MG63 (cell line): ENCODE measurements around the gene HOATZ. TPM values are rescaled to one million over a fixed set of nuclear protein-coding genes. Genes with fewer than 3 reads are reported as not detected.

Experiments used
- DNase-seq: peaks from one replicate; pipeline ENCODE4 v3.0.0-alpha.2; 2020
- H3K27me3 ChIP-seq: fragments of 250-450 bp; sonication (Bioruptor Pico); 2 replicates; pipeline ENCODE4 v1.5.1; 2020; ENCODE audit warnings: mild to moderate bottlenecking, moderate library complexity
- H3K36me3 ChIP-seq: fragments of 250-450 bp; sonication (Bioruptor Pico); 2 replicates; pipeline ENCODE4 v1.5.1; 2020; ENCODE audit warnings: mild to moderate bottlenecking, moderate library complexity
- H3K4me3 ChIP-seq: fragments of 250-450 bp; sonication (Bioruptor Pico); 2 replicates; pipeline ENCODE4 v1.5.1; 2020; ENCODE audit warnings: mild to moderate bottlenecking, moderate library complexity
- H3K9me3 ChIP-seq: fragments of 250-450 bp; sonication (Bioruptor Pico); 2 replicates; pipeline ENCODE4 v1.5.1; 2020; ENCODE audit warnings: mild to moderate bottlenecking, moderate library complexity
- total RNA-seq: library from RNA; depleted of rRNA; stranded (reverse); fragments of >200 nt; shearing (Covaris generic); gene quantifications from 2 replicates; pipeline ENCODE4 v1.2.3, GENCODE V29; 2014; ENCODE audit warnings: low replicate concordance

The HOATZ gene
- total RNA-seq, 1 experiment from 2014 or later = not detected

DNA sequence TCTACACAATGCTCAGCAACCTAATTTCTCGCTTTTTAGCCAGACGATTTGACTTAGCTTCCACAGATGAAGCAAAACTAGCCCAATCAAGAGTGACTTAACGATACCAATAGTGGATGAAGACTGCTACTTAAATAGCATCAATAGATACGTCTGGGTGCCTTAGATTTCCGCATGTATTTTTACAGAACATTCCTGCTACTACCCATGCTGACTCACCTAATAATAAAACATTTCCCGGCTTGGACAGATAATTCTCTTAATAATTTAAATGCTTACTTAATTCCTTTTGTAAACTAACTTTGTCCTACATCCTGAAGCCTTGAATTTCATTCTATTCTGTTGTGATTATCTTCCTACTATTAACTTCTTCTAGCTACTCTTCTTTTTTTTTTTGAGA is 20.7 kb downstream of the HOATZ start:
- no peak for DNase-seq
- H3K9me3 ChIP-seq = peaks cover 7% of the 10 kb centered on the region; the same call in 1 of the 2 replicates
- H3K4me3 ChIP-seq = no peak overlapping the region
- no peaks in the 10 kb centered on the region for H3K27me3 ChIP-seq
- H3K36me3 ChIP-seq = no peaks in the 10 kb centered on the region

DNA sequence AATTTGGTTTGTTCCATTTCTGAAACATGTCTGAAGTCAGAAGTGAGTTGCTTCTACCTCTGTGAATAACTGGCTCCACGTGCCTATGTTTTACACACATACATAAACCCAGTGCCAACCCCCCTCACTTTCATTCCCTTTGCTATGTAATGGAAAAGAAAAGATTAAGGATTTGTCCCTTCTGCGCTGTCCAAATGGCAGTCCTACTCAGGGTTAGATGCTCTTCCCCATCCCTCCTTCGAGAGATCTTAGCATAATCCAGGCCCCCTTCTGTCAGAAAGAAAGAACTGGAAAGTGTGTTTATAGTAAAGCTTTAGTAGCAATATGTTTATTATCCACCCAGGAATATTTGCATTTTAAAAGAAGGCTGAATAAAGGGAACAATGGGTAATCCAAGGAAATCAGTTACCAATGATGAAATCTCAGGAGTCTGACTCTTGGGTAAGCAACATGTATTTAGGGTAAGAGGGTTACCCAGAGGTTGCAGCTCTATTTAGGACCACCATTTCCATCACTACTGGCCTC is 22.8 kb downstream of the HOATZ start:
- H3K9me3 ChIP-seq = peaks cover 2% of the 10 kb centered on the region; the same call in 1 of the 2 replicates
- H3K36me3 ChIP-seq = peaks cover 5% of the 10 kb centered on the region
- DNase-seq = no peak
- H3K4me3 ChIP-seq = no peak overlapping the region
- no peaks in the 10 kb centered on the region for H3K27me3 ChIP-seq

DNA sequence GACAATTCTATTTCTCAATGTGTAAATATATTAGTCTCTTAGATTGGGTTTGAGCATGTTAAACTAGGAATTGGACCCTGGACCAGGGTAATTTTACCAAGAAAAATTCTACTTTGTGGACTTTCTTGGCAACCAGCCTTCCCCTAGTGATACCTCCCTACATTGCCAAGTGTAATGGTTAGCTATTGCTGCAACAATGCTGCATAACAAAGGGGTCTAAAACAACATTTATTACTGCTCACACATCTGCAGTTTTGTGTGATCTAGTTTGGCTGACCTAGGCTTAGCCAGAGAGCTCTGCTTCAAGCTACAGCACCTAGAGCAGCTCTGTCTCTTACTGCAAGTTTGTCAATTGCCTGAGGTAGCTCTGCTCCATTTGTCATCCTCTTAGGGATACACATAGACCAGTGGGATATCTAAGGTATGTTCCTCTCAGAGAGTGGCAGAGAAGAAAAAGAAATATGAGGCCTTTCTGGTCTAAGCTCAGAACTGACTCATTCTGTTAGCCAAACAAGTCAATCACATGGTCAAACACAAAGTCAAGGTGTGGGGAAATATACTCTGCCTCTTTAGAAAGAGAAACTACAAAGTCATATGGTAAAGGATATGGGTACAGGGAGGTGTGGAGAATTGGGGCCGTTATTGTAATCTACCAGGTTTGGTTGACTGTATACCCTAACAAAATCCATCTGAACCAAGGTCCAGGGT is 24.0 kb downstream of the HOATZ start:
- Histone ChIP-seq H3K36me3 (peaks cover 11% of the 10 kb centered on the region), H3K9me3 (peaks cover 2% of the 10 kb centered on the region; the same call in 1 of the 2 replicates), H3K4me3 (no peak overlapping the region), H3K27me3 (no peaks in the 10 kb centered on the region)
- no peak for DNase-seq

DNA sequence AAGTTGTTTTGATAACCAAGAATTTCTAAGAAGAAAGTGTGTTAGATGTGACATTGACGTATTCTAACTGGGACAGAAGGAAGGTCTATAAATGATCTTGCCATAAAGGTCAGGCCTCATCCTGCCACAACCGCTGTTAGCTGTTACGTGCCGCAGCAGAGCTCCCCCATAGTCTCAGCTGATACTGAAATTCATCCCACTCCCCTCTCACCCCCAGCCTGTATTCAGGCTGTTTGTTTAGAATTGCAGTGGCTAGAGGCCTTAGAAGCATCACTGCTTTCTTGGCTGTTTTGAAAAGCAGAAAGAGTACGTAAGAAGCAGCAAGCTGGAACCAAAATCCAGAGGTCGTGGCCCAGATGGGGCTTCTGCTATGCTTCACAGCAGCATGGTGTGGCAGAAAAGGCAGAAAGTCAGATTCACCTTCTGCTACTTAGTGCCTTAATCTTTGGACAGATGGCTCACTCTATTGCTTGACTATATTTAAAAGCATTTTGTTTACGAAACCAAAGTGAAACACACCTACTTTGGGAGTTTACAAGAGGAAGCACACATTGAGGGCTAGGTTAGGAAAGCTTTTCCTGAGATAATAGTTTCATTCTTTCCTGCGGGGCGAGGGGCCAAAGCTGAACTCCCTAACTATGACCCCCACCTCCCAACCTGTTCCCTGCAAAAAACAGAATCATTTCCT is 25.0 kb downstream of the HOATZ start:
- peaks cover 2% of the 10 kb centered on the region; the same call in 1 of the 2 replicates for H3K9me3 ChIP-seq
- H3K27me3 ChIP-seq = no peaks in the 10 kb centered on the region
- no peak for DNase-seq
- peaks cover 13% of the 10 kb centered on the region for H3K36me3 ChIP-seq
- H3K4me3 ChIP-seq = peak overlapping the region; percentile 59; the same call in 1 of the 2 replicates

DNA sequence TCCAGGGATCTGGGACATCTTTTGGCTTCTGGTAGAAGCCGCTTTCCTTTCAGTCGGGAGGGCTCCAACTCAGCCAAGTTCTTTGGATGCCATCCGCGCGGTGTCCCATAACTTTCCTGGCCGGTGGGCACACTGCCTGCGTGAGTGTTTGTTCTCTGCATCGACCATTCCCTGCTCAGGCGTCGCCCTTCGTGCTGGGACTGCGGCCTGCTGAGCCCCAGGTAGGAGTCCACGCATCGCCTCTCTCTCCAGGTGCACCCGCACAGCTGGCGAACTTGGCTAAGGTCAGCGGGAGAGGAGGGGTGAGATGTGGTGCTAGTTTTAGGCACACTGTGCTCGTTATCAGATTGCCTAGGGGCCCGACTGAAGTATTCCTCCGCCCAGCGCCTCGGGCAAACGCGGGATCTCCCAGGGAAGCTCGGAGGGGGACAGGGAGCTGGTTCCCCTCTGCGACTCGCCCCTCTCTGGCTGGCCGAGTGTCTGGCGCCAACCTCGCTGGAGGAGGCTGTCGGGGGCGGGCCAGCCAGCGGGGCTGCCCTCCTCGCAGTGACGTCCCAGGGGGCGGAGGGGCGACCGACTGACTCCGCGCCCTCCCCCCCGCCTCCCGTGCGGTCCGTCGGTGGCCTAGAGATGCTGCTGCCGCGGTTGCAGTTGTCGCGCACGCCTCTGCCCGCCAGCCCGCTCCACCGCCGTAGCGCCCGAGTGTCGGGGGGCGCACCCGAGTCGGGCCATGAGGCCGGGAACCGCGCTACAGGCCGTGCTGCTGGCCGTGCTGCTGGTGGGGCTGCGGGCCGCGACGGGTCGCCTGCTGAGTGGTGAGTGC is 25.7 kb downstream of the HOATZ start, which contains the start of gene LAYN:
Gene LAYN, plus strand, starts transcription at position 607 of the 823 bp plus-strand sequence. Its CDS starts 124 bp downstream, at position 731.
- peak; percentile 74 for DNase-seq
- Histone ChIP-seq H3K36me3 (peaks cover 18% of the 10 kb centered on the region), H3K27me3 (no peaks in the 10 kb centered on the region), H3K4me3 (peak within 1 kb of the TSS; percentile 59), H3K9me3 (peaks cover 2% of the 10 kb centered on the region; the same call in 1 of the 2 replicates)

DNA sequence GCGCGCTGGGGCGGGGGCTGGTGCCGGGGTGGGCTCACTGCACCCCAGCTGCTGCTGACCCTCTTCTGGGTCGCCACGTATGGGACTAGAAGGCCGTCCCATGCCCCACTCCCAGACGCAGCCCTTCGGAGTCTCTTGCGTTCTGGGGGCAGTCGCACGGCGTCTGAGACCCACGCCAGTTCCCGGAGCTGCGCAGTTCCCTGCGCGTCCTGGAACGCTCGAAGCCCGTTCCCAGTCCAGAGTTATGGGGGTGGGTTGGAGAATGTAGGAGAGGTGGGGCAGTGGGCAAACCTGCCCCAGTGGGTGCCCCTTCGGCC is 26.3 kb downstream of the HOATZ start:
- H3K4me3 ChIP-seq = peak overlapping the region; percentile 59
- no peak for DNase-seq

DNA sequence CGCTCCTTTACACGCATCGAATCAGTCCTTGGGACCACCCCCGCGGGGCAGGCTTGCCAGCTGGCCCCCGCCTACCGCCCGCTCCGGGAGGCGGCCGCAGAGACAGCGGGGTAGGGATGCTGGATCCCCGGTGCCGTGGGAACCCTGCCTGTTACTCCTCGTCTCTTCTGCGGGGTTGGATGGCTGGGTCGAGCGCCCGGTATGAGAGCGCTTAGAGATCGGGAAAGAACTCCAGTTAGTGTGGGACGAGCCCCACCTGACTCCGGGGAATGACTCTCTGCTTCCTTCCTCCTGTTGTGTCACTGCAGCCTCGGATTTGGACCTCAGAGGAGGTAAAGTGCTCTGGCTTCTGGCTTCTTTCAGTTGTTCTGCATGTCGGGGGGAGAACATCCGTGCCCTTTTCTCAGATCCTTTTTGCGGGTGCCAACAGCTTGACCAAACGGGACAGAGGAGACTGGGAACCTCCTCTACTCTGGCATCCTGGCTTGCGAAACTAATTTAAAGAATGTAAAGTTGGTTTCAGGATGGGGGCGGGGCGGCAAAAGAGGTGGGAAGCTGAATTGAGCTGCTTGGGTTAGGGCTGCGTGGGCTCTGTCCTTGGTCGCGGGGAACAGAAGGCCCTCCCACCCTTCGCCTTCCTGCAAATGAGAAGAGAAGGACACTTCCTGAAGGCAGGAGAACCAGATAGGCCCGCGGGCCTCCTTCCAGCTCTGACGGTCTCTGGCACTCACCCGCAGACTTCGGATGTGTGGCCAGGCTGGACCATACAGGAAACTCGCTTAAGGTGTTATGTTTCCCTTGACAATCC is 26.9 kb downstream of the HOATZ start:
- DNase-seq = peak; percentile 86

More for the DNA sequence above, 26.3 kb downstream of the HOATZ start:
- Histone ChIP-seq H3K36me3 (peaks cover 23% of the 10 kb centered on the region), H3K27me3 (no peaks in the 10 kb centered on the region), H3K9me3 (peaks cover 2% of the 10 kb centered on the region; the same call in 1 of the 2 replicates)

DNA sequence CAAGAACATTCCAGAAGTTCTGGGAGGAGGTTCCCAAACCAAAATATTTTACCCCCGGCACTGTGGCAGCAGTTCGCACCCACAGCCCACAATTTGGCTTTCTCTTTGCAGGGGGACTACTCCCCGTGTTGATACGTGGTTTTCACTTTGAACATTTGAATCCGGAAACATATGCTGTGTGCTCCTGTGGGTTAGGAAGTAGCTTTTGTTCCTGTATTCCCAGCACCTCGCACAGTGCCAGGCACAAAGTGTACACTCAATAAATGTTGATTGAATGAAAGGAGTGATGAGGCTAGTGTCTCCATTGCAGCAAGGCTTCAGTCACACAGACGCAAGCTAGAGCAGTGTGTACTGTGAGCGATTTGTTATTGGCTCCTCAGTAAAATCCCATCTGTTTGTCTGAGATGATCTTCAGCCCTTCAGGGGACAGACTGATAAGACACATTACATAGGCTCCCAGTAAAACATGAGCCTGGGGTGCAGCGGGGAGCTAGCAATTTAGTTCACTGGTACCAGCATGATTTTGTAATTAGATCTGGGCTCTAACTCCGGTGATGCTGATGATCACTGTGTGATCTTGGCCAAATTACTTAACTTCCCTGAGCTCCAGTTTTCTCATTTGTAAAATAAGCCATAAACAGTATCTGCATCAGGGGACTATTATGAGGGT is 28.2 kb downstream of the HOATZ start:
- Histone ChIP-seq H3K4me3 (no peak overlapping the region; the same call in 1 of the 2 replicates), H3K36me3 (peaks cover 33% of the 10 kb centered on the region), H3K9me3 (peaks cover 2% of the 10 kb centered on the region; the same call in 1 of the 2 replicates), H3K27me3 (no peaks in the 10 kb centered on the region)
- no peak for DNase-seq

More for the DNA sequence above, 26.9 kb downstream of the HOATZ start:
- Histone ChIP-seq H3K9me3 (peaks cover 2% of the 10 kb centered on the region; the same call in 1 of the 2 replicates), H3K27me3 (no peaks in the 10 kb centered on the region), H3K36me3 (peaks cover 27% of the 10 kb centered on the region), H3K4me3 (peak overlapping the region; percentile 59)

DNA sequence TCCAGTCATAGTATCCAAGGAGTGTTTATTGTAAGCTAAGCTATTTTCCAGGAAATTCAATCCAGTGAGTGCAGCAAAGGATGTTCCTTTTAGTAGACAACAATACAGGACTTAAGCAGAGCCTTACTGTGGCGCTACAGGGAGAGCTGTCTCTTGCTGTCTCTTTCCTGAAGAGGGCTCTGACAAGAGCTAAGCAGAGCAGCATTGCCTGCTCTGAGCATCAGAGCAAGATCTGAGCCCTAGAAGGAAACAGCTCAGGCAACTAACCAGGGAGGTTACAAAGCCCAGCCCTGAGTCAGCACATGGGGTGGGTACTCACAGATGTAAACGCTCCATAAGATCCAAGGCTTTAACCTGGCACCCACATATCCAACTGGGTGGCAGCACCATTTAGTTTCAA is 33.9 kb downstream of the HOATZ start:
- H3K9me3 ChIP-seq = no peaks in the 10 kb centered on the region
- no peak for DNase-seq
- H3K36me3 ChIP-seq = peaks cover 43% of the 10 kb centered on the region
- H3K4me3 ChIP-seq = no peak overlapping the region
- H3K27me3 ChIP-seq = no peaks in the 10 kb centered on the region

DNA sequence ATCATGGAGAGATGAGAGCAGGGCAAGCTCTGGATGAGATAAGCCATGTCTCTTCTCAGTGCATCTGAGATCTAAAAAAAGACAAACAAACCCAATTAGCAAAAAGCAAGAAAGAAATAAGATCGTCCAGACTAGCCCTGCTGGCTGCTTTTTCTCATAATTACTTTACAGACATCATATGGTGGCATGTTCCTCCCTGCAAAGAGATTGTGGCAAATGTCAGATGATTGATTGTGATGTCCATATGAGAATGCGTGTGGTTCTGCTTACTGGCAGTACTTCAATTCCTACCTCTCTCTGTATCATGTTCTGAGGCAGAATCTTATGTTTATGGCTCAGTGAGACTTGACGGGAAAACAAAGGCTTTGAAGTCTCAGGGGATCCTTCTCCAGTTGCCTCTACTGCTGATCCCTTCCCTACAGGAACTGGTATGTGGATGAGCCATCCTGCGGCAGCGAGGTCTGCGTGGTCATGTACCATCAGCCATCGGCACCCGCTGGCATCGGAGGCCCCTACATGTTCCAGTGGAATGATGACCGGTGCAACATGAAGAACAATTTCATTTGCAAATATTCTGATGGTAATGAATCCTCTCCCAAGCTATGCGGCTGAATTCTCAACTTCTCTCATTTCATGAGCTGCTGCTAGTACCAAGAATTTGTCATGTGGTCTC is 34.8 kb downstream of the HOATZ start:
- Histone ChIP-seq H3K36me3 (peaks cover 48% of the 10 kb centered on the region), H3K27me3 (no peaks in the 10 kb centered on the region), H3K4me3 (no peak overlapping the region), H3K9me3 (no peaks in the 10 kb centered on the region)
- no peak for DNase-seq

DNA sequence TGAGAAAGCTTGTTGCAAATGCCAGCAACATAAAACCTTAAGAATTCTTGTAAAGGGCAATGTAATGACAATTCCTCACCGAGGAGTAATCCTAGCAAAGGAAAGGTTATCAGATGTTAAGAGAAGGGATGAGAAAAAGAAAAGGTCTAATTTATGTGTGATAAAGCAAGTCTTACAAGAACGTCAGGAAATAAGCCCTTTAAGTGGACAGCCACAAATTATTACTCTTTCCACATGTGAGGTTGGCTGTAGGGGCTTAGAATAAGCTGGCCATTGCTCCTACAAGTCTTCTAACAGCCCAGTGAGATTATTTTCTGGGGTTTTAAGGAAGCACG is 35.3 kb downstream of the HOATZ start:
- no peak for DNase-seq
- H3K27me3 ChIP-seq = no peaks in the 10 kb centered on the region
- H3K4me3 ChIP-seq = no peak overlapping the region
- H3K36me3 ChIP-seq = peaks cover 50% of the 10 kb centered on the region
- no peaks in the 10 kb centered on the region for H3K9me3 ChIP-seq

DNA sequence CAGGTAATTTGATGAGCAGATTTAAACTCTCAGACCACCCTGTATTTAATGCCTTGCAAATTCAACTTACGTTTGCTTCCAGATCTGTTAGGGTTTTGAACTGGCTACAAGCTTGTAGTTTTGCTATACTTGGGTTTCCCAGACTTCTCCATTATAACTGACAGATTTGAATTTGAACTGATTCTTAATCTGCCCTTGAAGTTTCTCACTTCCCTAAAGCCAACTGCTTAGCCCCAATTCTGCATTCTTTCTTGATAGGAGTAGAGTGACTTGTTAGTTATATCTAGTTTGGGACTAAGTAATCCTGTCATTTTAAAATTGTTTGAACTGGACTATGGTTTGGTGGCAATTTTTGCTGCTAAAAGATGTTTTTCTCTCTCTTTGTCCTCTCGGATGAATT is 35.7 kb downstream of the HOATZ start:
- DNase-seq = no peak
- Histone ChIP-seq H3K36me3 (peaks cover 51% of the 10 kb centered on the region), H3K9me3 (no peaks in the 10 kb centered on the region), H3K27me3 (no peaks in the 10 kb centered on the region), H3K4me3 (no peak overlapping the region)

DNA sequence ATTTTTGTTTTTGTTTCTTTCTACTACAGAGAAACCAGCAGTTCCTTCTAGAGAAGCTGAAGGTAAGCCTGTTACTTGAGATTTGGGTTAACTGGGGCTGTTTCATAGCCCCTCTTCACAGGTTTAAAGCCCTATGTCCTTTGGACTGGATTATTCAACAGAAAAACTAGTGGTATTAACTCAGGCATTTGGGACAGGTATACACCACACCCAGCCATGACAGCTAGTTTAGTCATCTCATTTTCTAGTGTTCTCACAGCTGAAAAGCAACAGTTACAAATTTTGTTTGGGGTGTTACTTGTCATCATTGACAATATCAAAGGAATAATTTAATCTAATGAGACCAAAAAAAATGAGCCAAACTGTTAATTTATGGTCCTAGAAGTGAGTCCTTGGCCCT is 40.0 kb downstream of the HOATZ start:
- Histone ChIP-seq H3K4me3 (no peak overlapping the region), H3K36me3 (peaks cover 48% of the 10 kb centered on the region), H3K27me3 (no peaks in the 10 kb centered on the region), H3K9me3 (peaks cover 5% of the 10 kb centered on the region; the same call in 1 of the 2 replicates)
- no peak for DNase-seq

DNA sequence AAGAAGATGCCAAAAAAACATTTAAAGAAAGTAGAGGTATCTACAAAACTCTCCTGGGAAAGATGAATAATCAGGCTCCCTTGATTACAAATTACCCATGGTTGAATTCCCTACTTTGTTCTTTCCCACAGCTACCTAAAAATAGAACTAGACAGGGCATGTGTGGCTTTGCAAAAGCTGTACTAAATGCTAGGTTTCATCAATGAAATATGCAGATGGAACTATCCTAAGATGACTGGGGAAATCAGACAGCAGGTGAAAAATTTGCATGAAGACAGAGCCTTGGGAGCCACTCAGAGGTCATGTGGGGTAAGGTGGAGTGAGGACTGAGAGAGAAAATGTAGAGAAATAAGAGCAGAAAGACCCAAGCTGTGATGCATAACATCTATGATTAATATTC is 40.7 kb downstream of the HOATZ start:
- Histone ChIP-seq H3K9me3 (peaks cover 5% of the 10 kb centered on the region; the same call in 1 of the 2 replicates), H3K27me3 (no peaks in the 10 kb centered on the region), H3K4me3 (no peak overlapping the region), H3K36me3 (peaks cover 50% of the 10 kb centered on the region)
- DNase-seq = no peak
